ENCODE measurements around the gene C22orf15. TPM values are rescaled to one million over a fixed set of nuclear protein-coding genes. Genes with fewer than 3 reads are reported as not detected.

The C22orf15 gene
- total and polyA plus RNA-seq, 4 donors, result 3.0 to 18.7 (median 10.4) TPM

DNA sequence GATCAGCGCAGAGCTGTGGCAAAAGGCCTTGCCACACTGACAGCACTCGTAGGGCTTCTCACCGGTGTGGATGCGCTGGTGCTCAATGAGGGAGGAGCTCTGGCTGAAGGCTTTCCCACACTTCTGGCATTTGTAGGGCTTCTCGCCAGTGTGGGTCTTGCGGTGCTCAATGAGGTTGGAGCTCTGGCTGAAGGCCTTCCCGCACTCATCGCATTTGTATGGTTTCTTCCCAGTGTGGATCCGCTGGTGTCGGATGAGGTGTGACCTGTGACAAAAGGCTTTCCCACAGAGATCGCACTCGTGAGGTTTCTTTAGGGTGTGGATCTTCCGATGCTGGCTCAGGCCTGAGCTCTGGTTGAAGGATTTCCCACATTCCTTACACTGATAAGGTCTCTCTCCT, 18.8 kb upstream of the C22orf15 start:
- H3K36me3 ChIP-seq (ENCODE audit: control insufficient read depth in 4 of 4, insufficient read depth in 4 of 4, low read length in 4 of 4), result peaks cover 6 to 33% (median 28%) of the 10 kb centered on the region in 4 donors
- H3K27ac ChIP-seq (ENCODE audit: low read depth in 1 of 2, low read length in 1 of 2), result no peak overlapping the region
- TF ChIP-seq CTCF (IDR thresholded peaks at IDR 0.05; ENCODE audit: control extremely low read depth, extremely low read depth), result no peak
- ATAC-seq (ENCODE audit: insufficient read depth, low FRiP score), result no peak
- H3K4me1 ChIP-seq (ENCODE audit: control insufficient read depth in 5 of 5, insufficient read depth in 5 of 5, low read length in 5 of 5), result no peaks in the 10 kb centered on the region
- H3K9ac ChIP-seq (ENCODE audit: insufficient read depth in 1 of 2, low read length in 2 of 2), result no peak overlapping the region
- WGBS, 2 donors, result 95 to 97% methylated on average over 13 of the region's 13 CpGs
- DNase-seq, result no peak
- no peaks in the 10 kb centered on the region for H3K27me3 ChIP-seq (ENCODE audit: control insufficient read depth in 3 of 3, insufficient read depth in 3 of 3, low read length in 2 of 3)
- peaks cover 0 to 8% (median 0%) of the 10 kb centered on the region in 4 donors for H3K9me3 ChIP-seq (ENCODE audit: control insufficient read depth in 4 of 4, insufficient read depth in 3 of 4, low read length in 3 of 4)
- no peak overlapping the region for H3K4me3 ChIP-seq

DNA sequence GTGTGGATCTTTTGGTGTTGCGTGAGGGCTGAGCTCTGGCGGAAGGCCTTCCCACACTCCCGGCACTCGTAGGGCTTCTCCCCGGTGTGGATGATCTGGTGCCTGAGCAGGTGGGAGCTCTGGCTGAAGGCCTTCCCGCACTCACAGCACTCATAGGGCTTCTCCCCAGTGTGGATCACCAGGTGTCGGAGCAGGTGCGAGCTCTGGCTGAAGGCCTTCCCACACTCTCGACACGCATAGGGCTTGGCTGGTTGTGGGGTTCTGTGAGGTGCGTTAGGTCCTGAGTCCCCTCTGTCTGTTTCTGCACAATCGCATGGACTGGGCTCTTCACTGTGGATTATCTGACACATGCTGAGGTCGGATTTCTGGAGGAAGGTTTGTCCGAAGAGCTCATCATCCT, 18.3 kb upstream of the C22orf15 start:
- H3K9me3 ChIP-seq (ENCODE audit: control insufficient read depth in 4 of 4, insufficient read depth in 3 of 4, low read length in 3 of 4), result peaks cover 0 to 8% (median 0%) of the 10 kb centered on the region in 4 donors
- H3K27ac ChIP-seq (ENCODE audit: low read depth in 1 of 2, low read length in 1 of 2), result no peak overlapping the region
- H3K27me3 ChIP-seq (ENCODE audit: control insufficient read depth in 3 of 3, insufficient read depth in 3 of 3, low read length in 2 of 3), result no peaks in the 10 kb centered on the region
- no peak overlapping the region for H3K4me3 ChIP-seq
- H3K36me3 ChIP-seq (ENCODE audit: control insufficient read depth in 4 of 4, insufficient read depth in 4 of 4, low read length in 4 of 4), result peaks cover 6 to 33% (median 28%) of the 10 kb centered on the region in 4 donors
- no peak for TF ChIP-seq CTCF (IDR thresholded peaks at IDR 0.05; ENCODE audit: control extremely low read depth, extremely low read depth)
- peaks cover 0 to 1% (median 0%) of the 10 kb centered on the region in 5 donors for H3K4me1 ChIP-seq (ENCODE audit: control insufficient read depth in 5 of 5, insufficient read depth in 5 of 5, low read length in 5 of 5)
- H3K9ac ChIP-seq (ENCODE audit: insufficient read depth in 1 of 2, low read length in 2 of 2), result no peak overlapping the region
- WGBS, 2 donors, result 97 to 98% methylated on average over 14 of the region's 14 CpGs
- ATAC-seq (ENCODE audit: insufficient read depth, low FRiP score), result no peak
- DNase-seq, result no peak

DNA sequence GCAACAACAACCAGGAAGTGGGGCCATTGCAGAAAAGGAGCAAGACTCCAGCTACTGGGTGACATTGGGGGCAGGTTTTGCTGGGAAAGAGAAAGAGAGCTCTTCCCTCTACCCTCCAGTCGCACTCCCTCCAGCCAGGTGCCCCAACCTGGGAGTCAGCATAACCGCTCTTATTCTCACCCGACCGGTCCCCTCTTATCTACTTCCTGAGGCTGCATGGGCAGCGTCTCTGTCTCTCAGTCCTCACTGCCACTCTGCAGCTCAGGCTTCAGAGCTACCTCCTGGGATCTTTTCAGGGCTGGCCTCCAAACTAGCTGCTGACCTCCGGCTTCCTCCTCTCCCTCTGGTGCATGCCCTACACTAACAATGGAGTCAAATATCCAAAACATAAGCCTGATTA, 17.0 kb upstream of the C22orf15 start:
- Histone ChIP-seq H3K9ac (ENCODE audit: insufficient read depth in 1 of 2, low read length in 2 of 2) (no peak overlapping the region), H3K27ac (ENCODE audit: low read depth in 1 of 2, low read length in 1 of 2) (no peak overlapping the region), H3K36me3 (ENCODE audit: control insufficient read depth in 4 of 4, insufficient read depth in 4 of 4, low read length in 4 of 4) (peaks cover 6 to 33% (median 28%) of the 10 kb centered on the region in 4 donors), H3K9me3 (ENCODE audit: control insufficient read depth in 4 of 4, insufficient read depth in 3 of 4, low read length in 3 of 4) (peaks cover 0 to 8% (median 0%) of the 10 kb centered on the region in 4 donors), H3K4me3 (no peak overlapping the region), H3K27me3 (ENCODE audit: control insufficient read depth in 3 of 3, insufficient read depth in 3 of 3, low read length in 2 of 3) (no peaks in the 10 kb centered on the region), H3K4me1 (ENCODE audit: control insufficient read depth in 5 of 5, insufficient read depth in 5 of 5, low read length in 5 of 5) (peaks cover 0 to 11% (median 4%) of the 10 kb centered on the region in 5 donors)
- DNase-seq (peak; percentile 26 to 63 (median 58)), ATAC-seq (ENCODE audit: insufficient read depth, low FRiP score) (no peak)
- 63 to 73% methylated on average over 6 of the region's 6 CpGs for WGBS, 2 donors
- no peak for TF ChIP-seq CTCF (IDR thresholded peaks at IDR 0.05; ENCODE audit: control extremely low read depth, extremely low read depth)

DNA sequence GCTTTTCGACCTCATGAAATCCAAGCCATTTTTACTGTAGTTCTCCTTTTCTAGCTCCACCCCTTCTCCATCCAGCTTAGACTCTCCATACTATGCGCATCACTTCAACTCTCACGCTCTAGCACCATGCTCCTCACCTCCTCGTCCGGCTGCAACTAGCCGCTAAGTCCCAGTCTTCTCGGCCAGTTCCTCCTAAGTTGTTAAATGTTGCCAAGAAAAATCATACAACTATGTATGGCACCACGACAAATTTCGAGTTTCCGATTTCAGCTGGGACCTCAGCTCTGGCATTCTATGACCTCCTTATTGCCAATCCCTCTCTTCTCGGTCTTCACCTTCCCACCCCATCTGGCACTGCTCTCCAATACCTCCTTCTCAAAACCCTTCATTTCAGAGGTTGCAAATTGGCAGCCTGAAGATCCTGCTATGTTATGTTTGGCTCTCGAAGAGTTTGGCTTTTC, 12.9 kb upstream of the C22orf15 start:
- no peak for ATAC-seq (ENCODE audit: insufficient read depth, low FRiP score)

More for the DNA sequence above, 12.9 kb upstream of the C22orf15 start:
- Histone ChIP-seq H3K27me3 (ENCODE audit: control insufficient read depth in 3 of 3, insufficient read depth in 3 of 3, low read length in 2 of 3) (no peaks in the 10 kb centered on the region), H3K36me3 (ENCODE audit: control insufficient read depth in 4 of 4, insufficient read depth in 4 of 4, low read length in 4 of 4) (peaks cover 0 to 7% (median 2%) of the 10 kb centered on the region in 4 donors), H3K4me3 (no peak overlapping the region), H3K27ac (ENCODE audit: low read depth in 1 of 2, low read length in 1 of 2) (no peak overlapping the region), H3K9ac (ENCODE audit: insufficient read depth in 1 of 2, low read length in 2 of 2) (peak overlapping the region in 1 of 2 donors; percentile 78), H3K9me3 (ENCODE audit: control insufficient read depth in 4 of 4, insufficient read depth in 3 of 4, low read length in 3 of 4) (no peaks in the 10 kb centered on the region), H3K4me1 (ENCODE audit: control insufficient read depth in 5 of 5, insufficient read depth in 5 of 5, low read length in 5 of 5) (peaks cover 0 to 16% (median 4%) of the 10 kb centered on the region in 5 donors)
- DNase-seq, result peak in 2 of 3 donors; percentile 16 to 43
- TF ChIP-seq CTCF (IDR thresholded peaks at IDR 0.05; ENCODE audit: control extremely low read depth, extremely low read depth), result no peak
- 56 to 62% methylated on average over 12 of the region's 12 CpGs for WGBS, 2 donors

Data from lung (tissue), 12 donors.